ENCODE measurements around the gene SPEM2. TPM values are rescaled to one million over a fixed set of nuclear protein-coding genes. Genes with fewer than 3 reads are reported as not detected.

Gene SPEM2
- total RNA-seq, 1 donor from 2014 or later, result not detected

- no peaks in the 10 kb centered on the region for H3K36me3 ChIP-seq (ENCODE audit: control insufficient read depth, insufficient read depth, low read length)
- TF ChIP-seq CTCF (IDR thresholded peaks at IDR 0.05; ENCODE audit: insufficient read depth, low read length, severe bottlenecking), result no peak
- peak overlapping the region; percentile 74 for H3K4me3 ChIP-seq (ENCODE audit: low read depth, low read length)
- FAIRE-seq, result no peak
- H3K27me3 ChIP-seq (ENCODE audit: control insufficient read depth, insufficient read depth, low read length), result no peaks in the 10 kb centered on the region
- no peak for DNase-seq (ENCODE audit: low read depth)
These were observed 19.8 kb upstream of the SPEM2 start for GRCh38 chr17:7405350-7406234.

DNA sequence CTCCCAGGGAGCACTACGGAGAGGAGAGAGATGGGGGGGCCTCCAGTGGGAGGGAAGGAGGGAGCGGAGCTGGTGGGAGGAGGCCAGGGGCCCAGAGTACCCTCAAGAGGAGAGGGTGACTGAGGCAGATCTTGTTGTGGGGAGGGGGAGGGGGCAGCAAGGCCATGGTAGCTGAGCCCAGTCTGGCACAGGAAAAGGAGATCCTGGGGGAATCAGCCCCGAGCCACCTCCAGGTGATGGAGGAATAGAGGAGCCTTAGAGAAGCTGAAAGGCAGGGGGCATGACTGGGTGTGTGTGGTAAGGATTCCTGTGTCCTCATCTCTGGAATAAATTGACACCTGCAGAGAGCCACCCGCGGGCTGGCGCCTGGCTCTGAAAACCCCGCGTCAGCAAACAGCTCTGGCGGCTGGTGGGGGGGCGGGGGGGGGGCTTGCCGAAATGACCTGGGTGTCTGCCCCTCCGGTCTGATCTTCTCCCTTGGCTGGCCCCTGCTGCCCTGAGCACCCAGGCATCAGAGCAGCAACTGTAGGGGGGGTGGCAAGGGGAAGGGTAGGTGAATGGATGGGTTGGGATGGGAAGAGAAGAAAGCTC lies 19.1 kb upstream of the SPEM2 start:
- FAIRE-seq, result no peak
- H3K4me3 ChIP-seq (ENCODE audit: low read depth, low read length), result no peak overlapping the region
- no peaks in the 10 kb centered on the region for H3K27me3 ChIP-seq (ENCODE audit: control insufficient read depth, insufficient read depth, low read length)
- no peaks in the 10 kb centered on the region for H3K36me3 ChIP-seq (ENCODE audit: control insufficient read depth, insufficient read depth, low read length)
- no peak for TF ChIP-seq CTCF (IDR thresholded peaks at IDR 0.05; ENCODE audit: insufficient read depth, low read length, severe bottlenecking)
- no peak for DNase-seq (ENCODE audit: low read depth)

DNA sequence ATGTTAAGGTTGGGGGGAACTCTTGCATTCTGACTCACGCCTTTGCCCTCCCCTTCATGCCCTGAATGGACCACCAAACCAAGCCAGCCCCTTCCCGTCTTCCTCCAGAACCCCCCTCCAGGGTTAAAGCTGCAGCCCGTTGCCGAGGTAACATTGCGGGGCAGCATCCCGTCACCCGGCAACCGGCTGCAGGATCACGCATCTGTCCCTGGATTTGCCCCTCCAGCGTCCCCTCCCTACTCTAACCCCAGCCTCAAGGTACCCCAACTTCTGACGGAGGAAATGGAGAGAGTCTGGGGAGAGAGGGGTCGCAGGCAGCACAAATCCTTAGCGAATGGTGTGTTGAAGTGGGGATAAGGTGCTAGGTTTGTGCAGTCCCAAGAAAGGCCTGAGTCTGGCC lies 18.3 kb upstream of the SPEM2 start:
- Histone ChIP-seq H3K4me3 (ENCODE audit: low read depth, low read length) (no peak overlapping the region), H3K36me3 (ENCODE audit: control insufficient read depth, insufficient read depth, low read length) (no peaks in the 10 kb centered on the region), H3K27me3 (ENCODE audit: control insufficient read depth, insufficient read depth, low read length) (no peaks in the 10 kb centered on the region)
- TF ChIP-seq CTCF (IDR thresholded peaks at IDR 0.05; ENCODE audit: insufficient read depth, low read length, severe bottlenecking), result no peak
- no peak for DNase-seq (ENCODE audit: low read depth)
- FAIRE-seq, result no peak

DNA sequence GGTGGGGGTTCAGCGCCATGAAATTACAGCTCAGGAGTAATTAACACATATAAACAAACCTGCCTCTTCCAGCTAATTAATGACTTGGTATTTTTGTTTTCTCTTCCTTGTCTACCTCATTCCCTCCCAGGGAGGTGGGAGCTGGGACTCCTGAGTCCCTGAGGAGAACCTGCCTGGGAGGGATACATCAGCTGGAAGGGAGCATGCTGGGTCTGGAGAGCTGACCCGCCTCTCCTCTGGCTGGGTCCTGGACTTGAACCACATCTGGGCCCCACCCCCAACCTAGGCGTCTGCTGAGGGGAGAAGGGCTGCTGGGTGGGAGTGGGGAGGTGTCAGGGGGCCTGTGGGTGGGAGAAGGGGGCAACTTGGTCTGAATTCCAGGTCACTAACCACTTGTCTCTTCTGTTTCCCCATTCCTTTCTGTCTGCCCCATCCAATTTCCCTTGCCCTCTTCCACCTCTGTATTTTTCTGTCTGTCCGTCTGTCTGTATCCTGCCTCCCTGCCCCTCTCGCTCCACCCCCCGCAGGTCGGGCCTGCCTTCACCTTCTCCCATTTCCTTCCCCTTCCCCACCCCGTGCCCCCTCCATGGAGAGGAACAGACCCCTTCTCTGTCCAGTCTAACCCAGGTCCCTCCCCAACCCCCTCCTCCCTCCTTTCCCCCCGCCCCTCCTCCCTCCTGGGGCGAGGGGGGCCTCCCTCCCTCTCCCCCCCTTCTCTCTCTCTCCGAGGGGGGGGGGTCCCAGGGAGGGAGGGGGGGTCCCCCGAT lies 17.7 kb upstream of the SPEM2 start, which contains the start of gene NLGN2:
Gene NLGN2 (plus strand): TSS at position 361 of the 767 bp plus-strand sequence. CDS start 411 bp downstream, outside the sequence.
- FAIRE-seq (peak; percentile 58), DNase-seq (ENCODE audit: low read depth) (no peak)
- no peaks in the 10 kb centered on the region for H3K27me3 ChIP-seq (ENCODE audit: control insufficient read depth, insufficient read depth, low read length)
- no peaks in the 10 kb centered on the region for H3K36me3 ChIP-seq (ENCODE audit: control insufficient read depth, insufficient read depth, low read length)
- no peak within 1 kb of the TSS for H3K4me3 ChIP-seq (ENCODE audit: low read depth, low read length)
- TF ChIP-seq CTCF (IDR thresholded peaks at IDR 0.05; ENCODE audit: insufficient read depth, low read length, severe bottlenecking), result no peak

- no peak for FAIRE-seq
- Histone ChIP-seq H3K27me3 (ENCODE audit: control insufficient read depth, insufficient read depth, low read length) (no peaks in the 10 kb centered on the region), H3K4me3 (ENCODE audit: low read depth, low read length) (no peak overlapping the region), H3K36me3 (ENCODE audit: control insufficient read depth, insufficient read depth, low read length) (no peaks in the 10 kb centered on the region)
- TF ChIP-seq CTCF (IDR thresholded peaks at IDR 0.05; ENCODE audit: insufficient read depth, low read length, severe bottlenecking), result no peak
- no peak for DNase-seq (ENCODE audit: low read depth)
These were observed 17.1 kb upstream of the SPEM2 start for GRCh38 chr17:7408252-7408727.

Data from bronchial epithelial cell (primary cell).